GM21528 (cell line): ENCODE results near the gene NDUFS2.
"Not testable (repeated sequence)": the region's sequence is repeated elsewhere in the genome, so short reads cannot be mapped to it uniquely, and the experiment has no call there.

ENCODE experiments used
- ATAC-seq: cut with Tn5 transposase; IDR thresholded peaks from one replicate; pipeline ENCODE4 v1.9.1; 2021; ENCODE audit warnings: mild to moderate bottlenecking, moderate library complexity; ENCODE audit not compliant: unreplicated experiment, low FRiP score

The NDUFS2 gene

GRCh38 chr1:161216945-161217712 is 15.0 kb downstream of the NDUFS2 start:
- ATAC-seq, result peak; percentile 84

- no peak for ATAC-seq
These were observed 15.7 kb downstream of the NDUFS2 start for GRCh38 chr1:161217831-161218230.

GRCh38 chr1:161218301-161219077 is 16.3 kb downstream of the NDUFS2 start:
- no peak for ATAC-seq

GRCh38 chr1:161219078-161219892 is 17.1 kb downstream of the NDUFS2 start:
- ATAC-seq, result no peak

GRCh38 chr1:161220002-161220401 is 17.8 kb downstream of the NDUFS2 start:
- no peak for ATAC-seq

GRCh38 chr1:161222175-161223019 is 20.2 kb downstream of the NDUFS2 start:
- ATAC-seq, result no peak

- no peak for ATAC-seq
These were observed 21.9 kb downstream of the NDUFS2 start for GRCh38 chr1:161223805-161224694.

GRCh38 chr1:161224695-161225087 is 22.5 kb downstream of the NDUFS2 start:
- not testable (repeated sequence) for ATAC-seq

- no peak for ATAC-seq
These were observed 23.0 kb downstream of the NDUFS2 start for GRCh38 chr1:161225178-161225533.

- ATAC-seq, result peak; percentile 94
These were observed 23.6 kb downstream of the NDUFS2 start, which contains the start of gene TOMM40L for GRCh38 chr1:161225534-161226319. TOMM40L (plus strand) TSS chr1:161226060; CDS start chr1:161226490, 430 bp downstream.

- ATAC-seq, result no peak
These were observed 24.1 kb downstream of the NDUFS2 start for GRCh38 chr1:161226320-161226711.

- no peak for ATAC-seq
These were observed 24.6 kb downstream of the NDUFS2 start for GRCh38 chr1:161226759-161227158.

- ATAC-seq, result peak; percentile 39
These were observed 25.2 kb downstream of the NDUFS2 start for GRCh38 chr1:161227196-161227871.

- ATAC-seq, result no peak
These were observed 25.9 kb downstream of the NDUFS2 start for GRCh38 chr1:161228032-161228431.

GRCh38 chr1:161229896-161230295 is 27.7 kb downstream of the NDUFS2 start:
- ATAC-seq, result no peak

- no peak for ATAC-seq
These were observed 28.6 kb downstream of the NDUFS2 start for GRCh38 chr1:161230762-161231161.

GRCh38 chr1:161233102-161233501 is 30.9 kb downstream of the NDUFS2 start:
- no peak for ATAC-seq
